ENCODE measurements around the gene CYP26A1.

CYP26A1 gene

DNA sequence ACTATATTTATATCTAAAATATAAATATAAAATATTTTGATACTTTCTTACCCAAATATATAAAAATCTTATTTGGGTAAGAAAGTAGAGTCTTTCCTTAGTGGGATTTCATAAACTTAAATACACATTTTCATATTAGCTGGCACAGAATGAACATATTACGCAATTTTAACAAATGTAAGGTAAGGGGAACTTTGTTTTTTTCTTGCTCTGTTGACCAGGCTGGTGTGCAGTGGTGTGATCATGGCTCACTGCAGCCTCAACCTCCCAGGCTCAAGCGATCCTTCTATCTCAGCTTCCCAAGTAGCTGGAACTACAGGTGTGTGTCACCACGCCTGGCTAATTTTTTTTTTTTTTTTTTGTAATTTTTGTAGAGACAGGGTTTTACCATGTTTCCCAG, 18.3 kb downstream of the CYP26A1 start:
- no peak for ATAC-seq (ENCODE audit: insufficient read depth, low read depth)
- Histone ChIP-seq H3K36me3 (ENCODE audit: insufficient read depth, low read length) (no peaks in the 10 kb centered on the region), H3K9ac (ENCODE audit: low read depth, low read length) (no peak overlapping the region), H3K79me2 (ENCODE audit: insufficient read depth, low read length) (no peaks in the 10 kb centered on the region), H3K4me3 (ENCODE audit: low read depth in 1 of 2, low read length in 2 of 2) (no peak overlapping the region), H2AFZ (ENCODE audit: low read depth, low read length) (no peak overlapping the region), H4K20me1 (ENCODE audit: insufficient read depth, low read length) (no peaks in the 10 kb centered on the region), H3K9me3 (ENCODE audit: insufficient read depth, low read length, severe bottlenecking) (no peaks in the 10 kb centered on the region), H3K27me3 (ENCODE audit: insufficient read depth, low read length, poor library complexity) (no peaks in the 10 kb centered on the region), H3K4me2 (ENCODE audit: insufficient read depth, low read length) (no peak overlapping the region), H3K4me1 (ENCODE audit: insufficient read depth, low read length) (no peaks in the 10 kb centered on the region), H3K27ac (ENCODE audit: low read length) (no peak overlapping the region)
- DNase-seq, result no peak
- TF ChIP-seq EZH2 (IDR thresholded peaks at IDR 0.05; ENCODE audit: borderline replicate concordance, low read depth, low read length, severe bottlenecking), result no peak
- TF ChIP-seq, protein P1, sequence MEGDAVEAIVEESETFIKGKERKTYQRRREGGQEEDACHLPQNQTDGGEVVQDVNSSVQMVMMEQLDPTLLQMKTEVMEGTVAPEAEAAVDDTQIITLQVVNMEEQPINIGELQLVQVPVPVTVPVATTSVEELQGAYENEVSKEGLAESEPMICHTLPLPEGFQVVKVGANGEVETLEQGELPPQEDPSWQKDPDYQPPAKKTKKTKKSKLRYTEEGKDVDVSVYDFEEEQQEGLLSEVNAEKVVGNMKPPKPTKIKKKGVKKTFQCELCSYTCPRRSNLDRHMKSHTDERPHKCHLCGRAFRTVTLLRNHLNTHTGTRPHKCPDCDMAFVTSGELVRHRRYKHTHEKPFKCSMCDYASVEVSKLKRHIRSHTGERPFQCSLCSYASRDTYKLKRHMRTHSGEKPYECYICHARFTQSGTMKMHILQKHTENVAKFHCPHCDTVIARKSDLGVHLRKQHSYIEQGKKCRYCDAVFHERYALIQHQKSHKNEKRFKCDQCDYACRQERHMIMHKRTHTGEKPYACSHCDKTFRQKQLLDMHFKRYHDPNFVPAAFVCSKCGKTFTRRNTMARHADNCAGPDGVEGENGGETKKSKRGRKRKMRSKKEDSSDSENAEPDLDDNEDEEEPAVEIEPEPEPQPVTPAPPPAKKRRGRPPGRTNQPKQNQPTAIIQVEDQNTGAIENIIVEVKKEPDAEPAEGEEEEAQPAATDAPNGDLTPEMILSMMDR (IDR thresholded peaks at IDR 0.05; ENCODE audit: borderline replicate concordance, extremely low read depth, low read length, poor library complexity, severe bottlenecking), result no peak

- no peak for ATAC-seq (ENCODE audit: insufficient read depth, low read depth)
- Histone ChIP-seq H3K36me3 (ENCODE audit: insufficient read depth, low read length) (no peaks in the 10 kb centered on the region), H3K4me1 (ENCODE audit: insufficient read depth, low read length) (no peaks in the 10 kb centered on the region), H4K20me1 (ENCODE audit: insufficient read depth, low read length) (no peaks in the 10 kb centered on the region), H3K79me2 (ENCODE audit: insufficient read depth, low read length) (no peaks in the 10 kb centered on the region), H3K9me3 (ENCODE audit: insufficient read depth, low read length, severe bottlenecking) (no peaks in the 10 kb centered on the region), H3K27me3 (ENCODE audit: insufficient read depth, low read length, poor library complexity) (no peaks in the 10 kb centered on the region), H3K4me3 (ENCODE audit: low read depth in 1 of 2, low read length in 2 of 2) (no peak overlapping the region), H3K9ac (ENCODE audit: low read depth, low read length) (no peak overlapping the region), H3K27ac (ENCODE audit: low read length) (no peak overlapping the region), H2AFZ (ENCODE audit: low read depth, low read length) (no peak overlapping the region), H3K4me2 (ENCODE audit: insufficient read depth, low read length) (no peak overlapping the region)
- TF ChIP-seq, protein P1 (IDR thresholded peaks at IDR 0.05; ENCODE audit: borderline replicate concordance, extremely low read depth, low read length, poor library complexity, severe bottlenecking), result no peak
- no peak for TF ChIP-seq EZH2 (IDR thresholded peaks at IDR 0.05; ENCODE audit: borderline replicate concordance, low read depth, low read length, severe bottlenecking)
- no peak for DNase-seq
Observed at GRCh38 chr10:93095225-93095624, 21.5 kb downstream of the CYP26A1 start.

DNA sequence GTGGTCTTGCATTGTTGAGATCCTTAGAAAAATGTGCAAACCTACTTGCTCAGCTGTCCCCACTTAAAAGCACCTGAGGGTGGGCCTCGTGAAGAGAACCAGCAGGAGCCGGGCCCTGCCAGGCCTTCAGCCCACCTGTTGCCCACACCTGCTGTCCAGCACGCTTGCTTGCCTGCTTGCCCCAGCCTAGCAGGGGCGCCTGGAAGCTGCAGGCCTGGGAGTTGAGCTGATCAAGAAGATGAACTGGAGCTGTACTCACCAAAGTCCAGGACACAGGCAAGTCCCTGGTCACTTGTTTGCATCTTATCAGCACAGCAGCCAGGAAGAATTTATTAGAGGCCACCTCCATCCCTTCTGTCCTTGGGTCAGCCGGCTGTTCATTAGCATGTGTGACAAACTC, 23.2 kb downstream of the CYP26A1 start:
- no peak for TF ChIP-seq EZH2 (IDR thresholded peaks at IDR 0.05; ENCODE audit: borderline replicate concordance, low read depth, low read length, severe bottlenecking)
- TF ChIP-seq, protein P1 (IDR thresholded peaks at IDR 0.05; ENCODE audit: borderline replicate concordance, extremely low read depth, low read length, poor library complexity, severe bottlenecking), result no peak
- Histone ChIP-seq H3K36me3 (ENCODE audit: insufficient read depth, low read length) (no peaks in the 10 kb centered on the region), H3K9ac (ENCODE audit: low read depth, low read length) (no peak overlapping the region), H3K79me2 (ENCODE audit: insufficient read depth, low read length) (no peaks in the 10 kb centered on the region), H3K9me3 (ENCODE audit: insufficient read depth, low read length, severe bottlenecking) (no peaks in the 10 kb centered on the region), H3K4me2 (ENCODE audit: insufficient read depth, low read length) (no peak overlapping the region), H3K4me3 (ENCODE audit: low read depth in 1 of 2, low read length in 2 of 2) (no peak overlapping the region), H3K27me3 (ENCODE audit: insufficient read depth, low read length, poor library complexity) (no peaks in the 10 kb centered on the region), H3K4me1 (ENCODE audit: insufficient read depth, low read length) (no peaks in the 10 kb centered on the region), H4K20me1 (ENCODE audit: insufficient read depth, low read length) (no peaks in the 10 kb centered on the region), H3K27ac (ENCODE audit: low read length) (no peak overlapping the region), H2AFZ (ENCODE audit: low read depth, low read length) (no peak overlapping the region)
- DNase-seq (no peak), ATAC-seq (ENCODE audit: insufficient read depth, low read depth) (no peak)

GRCh38 chr10:93097386-93097785, 23.7 kb downstream of the CYP26A1 start:
- no peak overlapping the region for H3K4me2 ChIP-seq (ENCODE audit: insufficient read depth, low read length)
- no peak overlapping the region for H3K4me3 ChIP-seq (ENCODE audit: low read depth in 1 of 2, low read length in 2 of 2)
- no peak overlapping the region for H3K27ac ChIP-seq (ENCODE audit: low read length)
- no peaks in the 10 kb centered on the region for H3K9me3 ChIP-seq (ENCODE audit: insufficient read depth, low read length, severe bottlenecking)
- no peak for DNase-seq
- TF ChIP-seq, protein P1 (IDR thresholded peaks at IDR 0.05; ENCODE audit: borderline replicate concordance, extremely low read depth, low read length, poor library complexity, severe bottlenecking), result no peak
- TF ChIP-seq EZH2 (IDR thresholded peaks at IDR 0.05; ENCODE audit: borderline replicate concordance, low read depth, low read length, severe bottlenecking), result no peak
- H3K4me1 ChIP-seq (ENCODE audit: insufficient read depth, low read length), result no peaks in the 10 kb centered on the region
- H3K27me3 ChIP-seq (ENCODE audit: insufficient read depth, low read length, poor library complexity), result no peaks in the 10 kb centered on the region
- no peaks in the 10 kb centered on the region for H3K79me2 ChIP-seq (ENCODE audit: insufficient read depth, low read length)
- H3K36me3 ChIP-seq (ENCODE audit: insufficient read depth, low read length), result no peaks in the 10 kb centered on the region
- no peak for ATAC-seq (ENCODE audit: insufficient read depth, low read depth)
- no peak overlapping the region for H2AFZ ChIP-seq (ENCODE audit: low read depth, low read length)
- no peak overlapping the region for H3K9ac ChIP-seq (ENCODE audit: low read depth, low read length)
- no peaks in the 10 kb centered on the region for H4K20me1 ChIP-seq (ENCODE audit: insufficient read depth, low read length)
